GM12874 (cell line): ENCODE results near the gene TCEAL9.

Source experiments
- TF ChIP-seq, protein P1 (sequence below): IDR thresholded peaks from 2 replicates; pipeline ENCODE4 v1.5.1; 2011; ENCODE audit warnings: low read depth, mild to moderate bottlenecking, control low read depth, low read length, moderate library complexity; ENCODE audit not compliant: insufficient read depth

The TCEAL9 gene

GRCh38 chrX:103376118-103376978 is 20.0 kb downstream of the TCEAL9 start, which contains the start of gene BEX3:
Gene BEX3 (plus strand): TSS chrX:103376538. CDS start chrX:103377522, 984 bp downstream.
- TF ChIP-seq, protein P1, sequence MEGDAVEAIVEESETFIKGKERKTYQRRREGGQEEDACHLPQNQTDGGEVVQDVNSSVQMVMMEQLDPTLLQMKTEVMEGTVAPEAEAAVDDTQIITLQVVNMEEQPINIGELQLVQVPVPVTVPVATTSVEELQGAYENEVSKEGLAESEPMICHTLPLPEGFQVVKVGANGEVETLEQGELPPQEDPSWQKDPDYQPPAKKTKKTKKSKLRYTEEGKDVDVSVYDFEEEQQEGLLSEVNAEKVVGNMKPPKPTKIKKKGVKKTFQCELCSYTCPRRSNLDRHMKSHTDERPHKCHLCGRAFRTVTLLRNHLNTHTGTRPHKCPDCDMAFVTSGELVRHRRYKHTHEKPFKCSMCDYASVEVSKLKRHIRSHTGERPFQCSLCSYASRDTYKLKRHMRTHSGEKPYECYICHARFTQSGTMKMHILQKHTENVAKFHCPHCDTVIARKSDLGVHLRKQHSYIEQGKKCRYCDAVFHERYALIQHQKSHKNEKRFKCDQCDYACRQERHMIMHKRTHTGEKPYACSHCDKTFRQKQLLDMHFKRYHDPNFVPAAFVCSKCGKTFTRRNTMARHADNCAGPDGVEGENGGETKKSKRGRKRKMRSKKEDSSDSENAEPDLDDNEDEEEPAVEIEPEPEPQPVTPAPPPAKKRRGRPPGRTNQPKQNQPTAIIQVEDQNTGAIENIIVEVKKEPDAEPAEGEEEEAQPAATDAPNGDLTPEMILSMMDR, result no peak

DNA sequence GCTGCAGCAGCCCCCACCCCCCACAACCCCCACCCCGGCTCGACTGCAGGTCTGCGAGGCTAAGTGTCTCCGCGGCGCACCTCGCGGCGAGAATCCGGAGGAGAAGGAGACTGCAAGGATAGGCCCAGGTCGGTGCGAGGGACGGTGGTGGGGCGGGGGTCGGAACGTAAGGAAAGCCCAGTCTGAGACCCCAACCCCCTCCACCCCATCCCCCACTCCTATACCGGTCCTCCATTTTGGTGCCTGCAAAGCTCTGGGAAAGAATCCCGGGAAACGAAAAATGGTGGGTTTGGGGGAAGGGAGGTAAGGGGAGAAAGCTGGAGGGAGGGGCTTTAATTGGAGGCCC is 20.6 kb downstream of the TCEAL9 start:
- TF ChIP-seq, protein P1, result no peak

DNA sequence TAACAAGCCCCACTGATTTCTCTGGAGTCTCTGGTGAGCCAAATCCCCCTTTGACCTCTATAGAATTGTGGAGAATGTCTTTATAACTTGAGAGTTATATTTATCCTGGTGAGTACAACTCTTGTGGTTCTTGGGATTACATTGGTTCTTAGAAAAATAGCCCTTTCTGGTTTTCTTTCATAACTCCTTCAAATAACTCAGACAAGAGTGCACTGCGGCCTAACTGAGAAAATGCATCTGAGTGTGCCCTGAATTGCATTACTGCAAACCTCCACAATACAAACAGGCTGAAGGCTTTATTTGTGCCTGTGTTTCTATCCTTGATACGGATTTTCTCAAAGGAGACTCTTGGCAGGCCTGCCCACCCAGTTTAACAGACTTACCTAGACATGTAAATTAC is 22.7 kb downstream of the TCEAL9 start:
- TF ChIP-seq, protein P1, result no peak

DNA sequence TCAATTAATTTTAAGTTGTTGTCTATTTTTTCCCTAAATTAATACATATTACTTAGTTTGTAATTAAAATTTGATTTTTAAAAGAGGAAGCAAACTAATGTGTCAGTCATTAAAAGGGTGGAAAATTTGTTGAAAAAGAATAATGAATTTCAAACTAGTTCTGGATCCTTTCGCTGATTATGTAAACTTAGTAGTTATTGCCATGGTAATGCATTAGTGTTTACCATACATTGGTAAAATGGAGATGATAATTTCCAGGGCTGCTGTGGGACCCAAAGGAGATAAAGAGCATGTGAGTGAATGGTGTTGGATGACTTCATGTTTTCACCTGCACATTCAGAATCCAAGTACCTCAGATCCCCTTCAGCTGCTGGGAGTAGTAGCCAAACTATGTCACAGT is 26.6 kb downstream of the TCEAL9 start:
- TF ChIP-seq, protein P1, result no peak

DNA sequence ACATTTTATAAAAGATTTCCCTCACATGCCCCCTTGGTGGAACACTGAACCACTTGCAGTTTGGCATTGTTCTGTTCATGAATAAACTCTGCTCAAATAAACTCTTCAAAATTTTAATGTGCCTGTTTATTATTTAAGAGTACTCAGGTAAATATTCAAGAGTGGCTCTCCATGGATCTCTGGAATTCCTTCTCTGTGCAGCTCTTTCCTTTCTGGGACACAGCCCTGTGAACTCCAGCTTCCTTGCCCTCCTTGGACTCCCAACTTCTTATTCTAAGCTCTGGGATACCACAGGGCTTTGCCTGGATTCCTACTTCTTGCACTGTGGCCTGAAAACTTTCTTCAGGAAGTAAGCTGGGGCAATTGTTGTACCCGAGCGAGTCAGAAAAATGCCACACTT is 28.4 kb downstream of the TCEAL9 start:
- TF ChIP-seq, protein P1, result no peak

DNA sequence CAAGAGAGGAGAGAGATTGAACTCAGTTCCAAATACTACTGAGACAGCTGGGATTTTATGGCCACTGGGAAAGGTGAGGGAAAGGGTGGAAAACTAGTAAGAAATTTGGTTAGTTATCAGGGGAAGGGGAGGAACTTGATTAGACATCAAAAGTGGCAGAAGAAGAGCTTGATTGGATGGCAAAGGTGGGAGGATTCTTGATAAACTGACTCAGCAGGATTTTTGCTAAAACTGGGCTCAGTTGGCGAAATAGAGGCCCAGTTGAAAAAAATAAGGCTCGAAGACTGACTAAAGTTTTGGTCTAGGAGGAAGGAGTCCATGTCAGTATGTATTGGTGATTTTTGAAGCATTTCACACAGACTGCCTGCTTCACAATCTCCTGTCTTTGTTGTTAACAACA is 30.0 kb downstream of the TCEAL9 start:
- TF ChIP-seq, protein P1, result no peak

- TF ChIP-seq, protein P1, result no peak
Observed at GRCh38 chrX:103393487-103393886, 37.2 kb downstream of the TCEAL9 start.
